HG03442 (cell line): ENCODE data around the gene SHLD2.
"Not testable (repeated sequence)": the region's sequence is repeated elsewhere in the genome, so short reads cannot be mapped to it uniquely, and the experiment has no call there.

Experiments used
- ATAC-seq: cut with Tn5 transposase; IDR thresholded peaks from one replicate; pipeline ENCODE4 v1.9.1; 2021; ENCODE audit warnings: mild to moderate bottlenecking, moderate library complexity; ENCODE audit not compliant: unreplicated experiment

The SHLD2 gene, protein sequence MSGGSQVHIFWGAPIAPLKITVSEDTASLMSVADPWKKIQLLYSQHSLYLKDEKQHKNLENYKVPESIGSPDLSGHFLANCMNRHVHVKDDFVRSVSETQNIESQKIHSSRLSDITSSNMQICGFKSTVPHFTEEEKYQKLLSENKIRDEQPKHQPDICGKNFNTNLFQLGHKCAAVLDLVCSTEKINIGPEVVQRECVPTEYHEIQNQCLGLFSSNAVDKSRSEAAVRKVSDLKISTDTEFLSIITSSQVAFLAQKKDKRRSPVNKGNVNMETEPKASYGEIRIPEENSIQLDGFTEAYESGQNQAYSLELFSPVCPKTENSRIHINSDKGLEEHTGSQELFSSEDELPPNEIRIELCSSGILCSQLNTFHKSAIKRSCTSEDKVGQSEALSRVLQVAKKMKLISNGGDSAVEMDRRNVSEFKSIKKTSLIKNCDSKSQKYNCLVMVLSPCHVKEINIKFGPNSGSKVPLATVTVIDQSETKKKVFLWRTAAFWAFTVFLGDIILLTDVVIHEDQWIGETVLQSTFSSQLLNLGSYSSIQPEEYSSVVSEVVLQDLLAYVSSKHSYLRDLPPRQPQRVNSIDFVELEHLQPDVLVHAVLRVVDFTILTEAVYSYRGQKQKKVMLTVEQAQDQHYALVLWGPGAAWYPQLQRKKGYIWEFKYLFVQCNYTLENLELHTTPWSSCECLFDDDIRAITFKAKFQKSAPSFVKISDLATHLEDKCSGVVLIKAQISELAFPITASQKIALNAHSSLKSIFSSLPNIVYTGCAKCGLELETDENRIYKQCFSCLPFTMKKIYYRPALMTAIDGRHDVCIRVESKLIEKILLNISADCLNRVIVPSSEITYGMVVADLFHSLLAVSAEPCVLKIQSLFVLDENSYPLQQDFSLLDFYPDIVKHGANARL

GRCh38 chr10:87094373-87095235 lies at the start of gene SHLD2, which contains the start of gene GLUD1:
Gene SHLD2 (plus strand): TSS chr10:87095206. CDS start chr10:87151355, 56,149 bp downstream.
Gene GLUD1 (minus strand): TSS chr10:87094843. CDS start chr10:87094769, 74 bp downstream.
- peak; percentile 67 for ATAC-seq

DNA sequence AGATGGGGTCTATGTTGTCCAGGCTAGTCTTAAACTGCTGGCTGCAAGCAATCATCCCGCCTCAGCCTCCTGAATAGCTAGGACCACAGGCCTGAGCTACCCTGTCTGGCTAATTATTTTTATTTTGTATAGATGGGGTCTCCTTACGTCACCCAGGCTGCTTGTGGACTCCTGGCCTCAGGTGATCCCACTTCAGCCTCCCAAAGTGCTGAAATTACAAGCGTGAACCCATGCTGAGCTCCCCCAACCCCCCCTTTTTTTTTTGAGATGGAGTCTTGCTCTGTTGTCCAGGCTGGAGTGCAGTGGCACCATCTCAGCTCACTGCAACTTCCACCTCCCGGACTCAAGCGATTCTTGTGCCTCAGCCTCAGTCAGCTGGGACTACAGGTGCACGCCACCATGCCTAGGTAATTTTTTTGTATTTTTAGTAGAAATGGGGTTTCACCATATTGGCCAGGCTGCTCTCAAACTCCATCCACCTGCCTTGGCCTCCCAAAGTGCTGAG lies 49.5 kb upstream of the SHLD2 start:
- no peak for ATAC-seq

DNA sequence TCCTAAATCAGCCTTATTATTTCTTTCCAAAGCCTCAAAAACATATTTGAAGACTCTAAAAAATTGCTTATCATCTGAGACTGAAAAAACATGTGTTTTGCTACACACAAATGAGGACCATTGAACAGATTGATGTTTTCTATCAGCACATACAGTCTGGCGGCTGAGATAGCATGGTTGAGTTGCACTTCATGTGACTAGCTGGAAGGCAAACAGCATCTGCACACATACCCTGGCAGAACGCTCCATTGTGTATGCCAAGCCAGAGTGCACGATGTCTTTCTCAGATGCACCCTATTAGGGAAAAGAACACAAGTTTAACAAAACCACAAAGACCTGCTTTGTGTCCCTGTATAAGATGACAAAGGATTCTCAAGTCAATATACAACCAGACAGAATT lies 41.9 kb upstream of the SHLD2 start:
- no peak for ATAC-seq

DNA sequence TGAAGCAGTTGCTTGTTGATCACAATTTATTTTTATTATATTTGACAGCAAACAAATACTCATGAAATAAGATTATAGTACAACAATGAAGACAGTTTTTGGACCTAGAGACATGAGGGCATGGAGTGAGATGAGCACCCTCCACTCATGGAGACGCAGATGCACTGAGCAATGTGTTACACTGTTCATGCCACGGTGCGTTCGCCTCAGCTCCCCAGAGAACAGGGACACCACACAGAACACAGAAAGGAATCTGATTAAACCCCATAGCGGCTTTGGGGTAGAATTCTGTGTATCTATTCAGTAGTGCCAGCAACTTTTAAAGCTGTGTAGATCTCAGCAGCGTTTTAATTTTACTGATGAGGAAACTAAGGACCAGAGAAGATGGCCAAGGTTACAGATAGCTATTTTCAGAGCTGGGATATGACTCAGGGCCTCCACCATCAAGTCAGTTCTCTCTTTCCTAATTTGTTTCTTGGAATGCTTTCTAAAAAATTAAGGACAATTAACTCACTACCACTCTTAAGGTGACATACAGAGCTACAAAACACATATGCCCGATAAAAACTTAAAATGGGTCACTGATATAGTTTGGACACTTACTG lies 41.3 kb upstream of the SHLD2 start:
- no peak for ATAC-seq

DNA sequence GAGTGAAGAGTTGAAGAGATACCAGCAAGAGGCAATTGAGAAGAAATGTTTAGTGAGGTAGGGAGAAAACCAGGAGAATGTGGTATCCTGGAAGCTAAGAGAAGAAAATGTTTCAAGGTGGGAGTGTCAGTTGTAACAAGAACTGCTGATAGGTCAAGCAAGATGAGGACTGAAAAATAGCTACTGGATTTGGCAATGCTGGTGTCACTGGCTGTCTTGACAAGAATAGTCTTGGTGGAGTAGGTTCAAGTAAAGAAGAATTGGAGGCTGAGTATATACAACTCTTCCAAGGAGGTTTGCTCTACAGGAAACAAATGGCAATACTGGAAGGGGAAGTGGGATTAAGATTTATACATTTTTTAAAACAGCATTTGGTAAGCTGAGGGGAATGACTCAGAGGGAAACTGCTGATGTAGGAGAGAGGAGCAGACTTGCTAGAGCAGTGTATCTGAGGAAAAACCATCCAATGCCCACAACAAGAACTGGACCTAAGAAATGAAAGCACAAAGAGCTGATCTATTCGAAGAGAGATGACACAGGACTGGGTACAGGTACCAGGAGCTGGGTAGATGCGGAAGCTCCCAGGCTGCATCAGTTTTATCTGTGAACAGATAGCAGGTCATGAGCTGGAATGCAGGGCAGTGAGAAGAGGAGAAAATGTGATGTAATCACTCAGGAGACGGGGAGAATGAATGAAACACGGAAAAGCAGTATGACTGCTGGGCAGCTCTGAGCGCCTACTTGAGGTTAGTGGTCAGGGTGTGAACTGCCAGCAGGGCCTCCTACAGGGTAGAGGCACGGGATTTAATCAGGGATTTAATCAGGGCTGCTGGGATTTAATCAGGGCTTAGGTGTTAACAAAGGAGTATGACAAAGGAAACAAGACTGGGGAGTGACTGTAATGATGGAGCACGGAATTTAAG lies 40.4 kb upstream of the SHLD2 start:
- no peak for ATAC-seq

- no peak for ATAC-seq
Measured at GRCh38 chr10:87058171-87058570, 36.8 kb upstream of the SHLD2 start.

DNA sequence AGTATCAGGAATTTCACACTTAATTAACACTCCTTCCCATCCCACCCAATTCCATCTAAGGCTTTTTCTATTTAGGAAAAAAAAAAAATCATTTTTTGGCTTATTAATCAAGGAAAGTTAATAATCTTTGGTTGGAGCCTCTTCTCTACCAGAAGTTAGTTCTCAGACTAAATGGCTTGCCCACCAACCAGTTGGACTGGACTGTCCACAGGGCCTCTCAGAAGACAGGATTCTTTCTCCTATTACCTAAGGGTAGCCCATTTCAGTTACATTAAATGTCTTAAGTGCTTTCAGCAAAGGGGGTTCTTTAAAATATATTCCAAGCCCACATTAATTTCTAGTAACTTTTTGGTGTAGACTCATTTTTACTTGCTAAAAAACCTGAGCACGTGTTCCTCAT lies 35.6 kb upstream of the SHLD2 start:
- ATAC-seq, result no peak

GRCh38 chr10:87060280-87060928 lies 34.6 kb upstream of the SHLD2 start:
- no peak for ATAC-seq

DNA sequence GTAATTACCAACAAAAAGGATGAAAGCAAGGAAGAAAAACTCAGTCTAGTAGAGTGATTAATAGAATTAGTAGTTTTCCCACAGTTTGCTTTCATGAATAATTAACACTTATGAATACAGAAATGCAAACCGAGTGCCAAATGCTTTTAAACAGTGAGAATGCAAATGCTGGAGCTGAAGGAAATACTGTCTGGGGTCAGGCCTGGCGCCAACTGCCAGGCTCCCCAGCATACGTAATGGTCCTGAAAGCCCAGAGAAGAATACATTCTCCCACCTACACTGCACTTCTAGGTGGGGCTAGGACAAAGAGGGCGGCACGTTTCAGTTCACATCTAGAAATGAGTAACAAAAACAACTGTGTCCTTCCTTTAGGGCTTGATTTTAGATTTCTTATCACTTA lies 30.4 kb upstream of the SHLD2 start:
- no peak for ATAC-seq

DNA sequence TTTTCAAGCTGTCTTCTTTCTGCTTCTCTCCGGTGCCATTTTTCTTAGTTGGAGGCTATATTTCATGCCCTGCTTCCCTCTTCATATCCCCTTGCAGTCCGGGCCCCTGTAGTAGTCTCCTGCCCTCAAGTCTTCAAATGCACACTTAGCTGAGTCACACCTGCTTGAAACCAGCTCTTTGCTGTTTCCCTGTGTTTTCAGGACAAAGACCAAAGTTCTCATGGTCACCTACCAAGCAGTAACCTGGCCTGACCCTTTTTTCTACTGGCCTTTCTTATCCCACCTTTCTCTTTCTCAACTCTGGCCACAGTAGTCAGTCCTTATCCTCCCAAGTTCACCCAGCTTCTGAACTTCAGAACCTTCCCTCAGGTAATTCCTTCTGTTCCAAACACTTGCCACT lies 28.8 kb upstream of the SHLD2 start:
- no peak for ATAC-seq

- ATAC-seq, result no peak
Measured at GRCh38 chr10:87066865-87067264, 28.1 kb upstream of the SHLD2 start.

- ATAC-seq, result no peak
Measured at GRCh38 chr10:87068281-87068680, 26.7 kb upstream of the SHLD2 start.

DNA sequence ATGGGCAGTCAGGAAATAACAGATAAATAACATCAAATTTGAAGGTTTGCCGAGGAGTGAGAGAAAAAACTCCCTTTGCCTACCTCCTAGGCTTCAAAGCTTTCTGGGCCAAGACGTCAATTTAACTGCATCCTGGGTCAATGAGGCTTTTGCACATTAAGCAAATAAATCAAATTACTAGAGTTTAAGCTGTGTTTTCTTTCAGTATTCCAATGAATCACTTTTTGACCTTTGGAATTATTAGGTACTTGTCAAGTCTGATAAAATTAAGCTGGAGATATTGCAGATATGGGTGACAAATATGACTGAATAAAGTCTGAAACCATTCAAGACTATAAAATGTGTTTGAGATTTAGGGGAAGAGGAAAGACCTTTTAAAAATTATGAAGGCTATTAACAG lies 22.6 kb upstream of the SHLD2 start:
- ATAC-seq, result no peak

DNA sequence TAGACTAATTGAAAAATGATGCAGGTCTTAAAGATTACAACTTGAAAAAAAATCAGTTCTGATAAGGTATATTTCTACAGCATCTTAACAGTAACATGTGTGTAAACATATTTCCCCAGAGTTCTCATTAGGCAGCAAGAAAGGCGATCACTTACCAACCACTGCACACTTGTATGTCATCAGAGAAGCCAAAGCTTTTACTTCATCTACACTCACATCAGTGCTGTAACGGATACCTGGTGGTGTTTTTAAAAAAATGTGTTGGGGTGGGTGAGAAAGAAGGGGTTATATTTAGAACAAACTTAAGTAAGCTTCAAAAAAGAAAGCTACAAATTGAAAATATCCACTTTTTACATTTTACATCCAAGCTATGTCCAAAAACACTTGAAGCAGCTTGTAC lies 18.6 kb upstream of the SHLD2 start:
- ATAC-seq, result not testable (repeated sequence)

GRCh38 chr10:87079106-87079836 lies 15.7 kb upstream of the SHLD2 start:
- ATAC-seq, result no peak

DNA sequence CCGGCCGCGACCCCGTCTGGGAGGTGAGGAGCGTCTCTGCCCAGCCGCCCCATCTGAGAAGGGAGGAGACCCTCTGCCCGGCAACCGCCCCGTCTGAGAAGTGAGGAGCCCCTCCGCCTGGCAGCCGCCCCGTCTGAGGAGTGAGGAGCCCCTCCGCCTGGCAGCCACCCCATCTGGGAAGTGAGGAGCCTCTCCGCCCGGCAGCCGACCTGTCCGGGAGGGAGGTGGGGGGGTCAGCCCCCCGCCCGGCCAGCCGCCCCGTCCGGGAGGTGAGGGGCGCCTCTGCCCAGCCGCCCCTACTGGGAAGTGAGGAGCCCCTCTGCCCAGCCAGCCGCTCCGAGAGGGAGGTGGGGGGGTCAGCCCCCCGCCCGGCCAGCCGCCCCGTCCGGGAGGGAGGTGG lies 14.4 kb upstream of the SHLD2 start:
- ATAC-seq, result not testable (repeated sequence)

- not testable (repeated sequence) for ATAC-seq
Measured at GRCh38 chr10:87081574-87081973, 13.4 kb upstream of the SHLD2 start.

GRCh38 chr10:87082219-87082618 lies 12.8 kb upstream of the SHLD2 start:
- ATAC-seq, result not testable (repeated sequence)
